A673 (cell line): Measurements from ENCODE around the gene C12orf43. TPM values are rescaled to one million over a fixed set of nuclear protein-coding genes. Genes with fewer than 3 reads are reported as not detected.

Source experiments
- BruUV-seq: library from RNA; stranded (reverse); fragments of 400-500 nt; replicated peaks from 2 replicates; lab custom pipeline; 2021; lab: Mats Ljungman, UMichigan
- CTCF ChIA-PET: fragments of 300-600 bp; sonication (Branson Sonifier 250); formaldehyde crosslinking; loops from one replicate; lab custom pipeline; 2022; ENCODE audit warnings: antibody characterized with exemption; lab: Charles Lee
- POLR2A ChIA-PET: fragments of 300-600 bp; sonication (Branson Sonifier 250); formaldehyde crosslinking; loops from one replicate; lab custom pipeline; 2022; ENCODE audit warnings: antibody characterized with exemption; ENCODE audit not compliant: low non-redundant PET; lab: Charles Lee
- DNase-seq: peaks from one replicate; pipeline ENCODE4 v3.0.0-alpha.2; 2015; ENCODE audit warnings: low spot score
- H3K27ac ChIP-seq: fragments of 200-600 bp; sonication (generic); 2 replicates; pipeline ENCODE4 v1.5.1; 2016; ENCODE audit warnings: mixed run types, low read depth, mild to moderate bottlenecking, mixed read lengths, antibody characterized with exemption, low read length; ENCODE audit not compliant: poor library complexity, severe bottlenecking
- H3K27me3 ChIP-seq: fragments of 200-600 bp; sonication (generic); replicated peaks from 2 replicates; pipeline ENCODE4 v1.6.1; 2017; ENCODE audit warnings: mixed run types, low read depth, mild to moderate bottlenecking, mixed read lengths, antibody characterized with exemption, low read length; ENCODE audit not compliant: insufficient read depth, poor library complexity
- H3K36me3 ChIP-seq: fragments of 200-600 bp; sonication (generic); 2 replicates; pipeline ENCODE4 v1.6.1; 2016; ENCODE audit warnings: mixed run types, mild to moderate bottlenecking, mixed read lengths, antibody characterized with exemption, low read length; ENCODE audit not compliant: insufficient read depth, poor library complexity, severe bottlenecking
- H3K4me1 ChIP-seq: fragments of 200-600 bp; sonication (generic); 2 replicates; pipeline ENCODE4 v1.6.1; 2017; ENCODE audit warnings: mixed run types, mild to moderate bottlenecking, mixed read lengths, antibody characterized with exemption, low read length; ENCODE audit not compliant: insufficient read depth, poor library complexity, severe bottlenecking
- H3K4me3 ChIP-seq: fragments of 200-600 bp; sonication (generic); 2 replicates; pipeline ENCODE4 v1.5.1; 2016; ENCODE audit warnings: low read depth, mixed run types, mild to moderate bottlenecking, mixed read lengths, low read length; ENCODE audit not compliant: poor library complexity, severe bottlenecking
- H3K9me3 ChIP-seq: fragments of 200-600 bp; sonication (generic); 2 replicates; pipeline ENCODE4 v1.6.1; 2016; ENCODE audit warnings: mixed run types, low read depth, mild to moderate bottlenecking, mixed read lengths, antibody characterized with exemption, low read length; ENCODE audit not compliant: poor library complexity, severe bottlenecking
- EZH2 ChIP-seq: fragments of 200-600 bp; sonication (generic); IDR thresholded peaks from 2 replicates; pipeline ENCODE4 v1.6.1; 2017; ENCODE audit warnings: borderline replicate concordance, low read depth, mild to moderate bottlenecking, mixed read lengths, antibody characterized with exemption, low read length; ENCODE audit not compliant: poor library complexity, severe bottlenecking
- intact Hi-C: fragments of 100-400 bp; cut with micrococcal nuclease; formaldehyde crosslinking; loops from one replicate; pipeline ENCODE4 v1.10.0; 2022; ENCODE audit not compliant: unreplicated experiment
- total RNA-seq: library from RNA; stranded (reverse); gene quantifications from 2 replicates; pipeline ENCODE4 v1.2.3, GENCODE V29; 2021
- TF ChIP-seq, protein P1 (sequence below): fragments of 300-800, 200-600 bp; sonication (generic); conservative IDR thresholded peaks from 2 replicates; pipeline ENCODE4 v1.5.1; 2017; ENCODE audit warnings: low read depth, mild to moderate bottlenecking, antibody characterized with exemption, low read length, moderate library complexity, mixed read lengths

C12orf43 gene
- total RNA-seq, 1 experiment from 2014 or later: 28.4 TPM

DNA sequence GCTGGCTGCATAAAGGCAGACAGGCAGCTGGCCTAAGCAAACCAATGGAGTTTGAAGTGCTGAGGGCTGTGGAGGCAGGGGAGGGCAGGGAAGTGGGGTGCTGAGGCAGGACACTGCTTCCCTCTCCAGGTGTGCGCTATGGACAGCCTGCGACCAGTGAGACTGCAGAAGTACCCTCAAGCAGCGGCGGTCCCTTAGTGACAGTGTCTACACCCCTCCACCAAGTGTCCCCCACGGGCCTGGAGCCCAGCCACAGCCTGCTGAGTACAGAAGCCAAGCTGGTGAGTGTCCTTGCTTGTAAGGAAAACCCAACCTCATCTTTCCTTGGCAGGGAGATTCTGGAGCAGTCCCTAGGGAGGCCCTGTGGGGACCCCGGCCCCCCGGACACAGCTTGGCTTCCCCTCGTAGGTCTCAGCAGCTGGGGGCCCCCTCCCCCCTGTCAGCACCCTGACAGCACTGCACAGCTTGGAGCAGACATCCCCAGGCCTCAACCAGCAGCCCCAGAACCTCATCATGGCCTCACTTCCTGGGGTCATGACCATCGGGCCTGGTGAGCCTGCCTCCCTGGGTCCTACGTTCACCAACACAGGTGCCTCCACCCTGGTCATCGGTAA, 20.0 kb downstream of the C12orf43 start:
- Histone ChIP-seq H3K9me3 (no peaks in the 10 kb centered on the region), H3K27me3 (no peaks in the 10 kb centered on the region), H3K27ac (no peak overlapping the region), H3K4me1 (no peaks in the 10 kb centered on the region), H3K4me3 (no peak overlapping the region), H3K36me3 (no peaks in the 10 kb centered on the region)
- intact Hi-C loops: no loop called here
- DNase-seq: no peak
- BruUV-seq: no TSS peak
- TF ChIP-seq EZH2: no peak
- TF ChIP-seq, protein P1, sequence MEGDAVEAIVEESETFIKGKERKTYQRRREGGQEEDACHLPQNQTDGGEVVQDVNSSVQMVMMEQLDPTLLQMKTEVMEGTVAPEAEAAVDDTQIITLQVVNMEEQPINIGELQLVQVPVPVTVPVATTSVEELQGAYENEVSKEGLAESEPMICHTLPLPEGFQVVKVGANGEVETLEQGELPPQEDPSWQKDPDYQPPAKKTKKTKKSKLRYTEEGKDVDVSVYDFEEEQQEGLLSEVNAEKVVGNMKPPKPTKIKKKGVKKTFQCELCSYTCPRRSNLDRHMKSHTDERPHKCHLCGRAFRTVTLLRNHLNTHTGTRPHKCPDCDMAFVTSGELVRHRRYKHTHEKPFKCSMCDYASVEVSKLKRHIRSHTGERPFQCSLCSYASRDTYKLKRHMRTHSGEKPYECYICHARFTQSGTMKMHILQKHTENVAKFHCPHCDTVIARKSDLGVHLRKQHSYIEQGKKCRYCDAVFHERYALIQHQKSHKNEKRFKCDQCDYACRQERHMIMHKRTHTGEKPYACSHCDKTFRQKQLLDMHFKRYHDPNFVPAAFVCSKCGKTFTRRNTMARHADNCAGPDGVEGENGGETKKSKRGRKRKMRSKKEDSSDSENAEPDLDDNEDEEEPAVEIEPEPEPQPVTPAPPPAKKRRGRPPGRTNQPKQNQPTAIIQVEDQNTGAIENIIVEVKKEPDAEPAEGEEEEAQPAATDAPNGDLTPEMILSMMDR: no peak
- ChIA-PET CTCF (no interaction called here), POLR2A (no interaction called here)

DNA sequence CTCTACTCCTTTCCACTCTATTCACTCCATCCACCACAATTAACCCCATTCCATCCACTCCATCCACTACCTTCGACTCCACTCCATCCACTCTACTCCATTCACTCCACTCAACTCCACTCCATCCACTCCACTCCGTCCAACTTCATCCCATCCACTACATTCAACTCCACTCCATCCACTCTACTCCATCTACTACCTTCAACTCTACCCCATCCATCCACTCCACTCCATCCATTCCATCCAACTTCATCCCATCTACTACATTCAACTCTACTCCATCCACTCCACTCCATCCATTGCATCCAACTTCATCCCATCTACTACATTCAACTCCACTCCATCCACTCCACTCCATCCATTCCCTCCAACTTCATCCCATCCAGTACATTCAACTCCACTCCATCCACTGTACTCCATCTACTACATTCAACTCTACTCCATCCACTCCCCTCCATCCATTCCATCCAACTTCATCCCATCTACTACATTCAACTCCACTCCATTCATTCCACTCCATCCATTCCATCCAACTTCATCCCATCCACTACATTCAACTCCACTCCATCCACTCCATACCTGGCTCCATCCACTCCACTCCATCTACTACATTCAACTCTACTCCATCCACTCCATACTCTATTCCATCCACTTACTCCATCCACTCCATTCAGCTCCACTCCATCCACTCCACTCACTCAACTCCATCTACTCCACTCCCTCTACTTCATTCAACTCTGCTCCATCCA, 21.5 kb downstream of the C12orf43 start:
- intact Hi-C loops: no loop called here
- Histone ChIP-seq H3K36me3 (no peaks in the 10 kb centered on the region), H3K4me3 (no peak overlapping the region), H3K27me3 (no peaks in the 10 kb centered on the region), H3K27ac (no peak overlapping the region), H3K4me1 (no peaks in the 10 kb centered on the region), H3K9me3 (no peaks in the 10 kb centered on the region)
- DNase-seq: no peak
- TF ChIP-seq, protein P1: no peak
- no peak for TF ChIP-seq EZH2
- POLR2A ChIA-PET: no interaction called here
- BruUV-seq: no TSS peak
- CTCF ChIA-PET: no interaction called here

DNA sequence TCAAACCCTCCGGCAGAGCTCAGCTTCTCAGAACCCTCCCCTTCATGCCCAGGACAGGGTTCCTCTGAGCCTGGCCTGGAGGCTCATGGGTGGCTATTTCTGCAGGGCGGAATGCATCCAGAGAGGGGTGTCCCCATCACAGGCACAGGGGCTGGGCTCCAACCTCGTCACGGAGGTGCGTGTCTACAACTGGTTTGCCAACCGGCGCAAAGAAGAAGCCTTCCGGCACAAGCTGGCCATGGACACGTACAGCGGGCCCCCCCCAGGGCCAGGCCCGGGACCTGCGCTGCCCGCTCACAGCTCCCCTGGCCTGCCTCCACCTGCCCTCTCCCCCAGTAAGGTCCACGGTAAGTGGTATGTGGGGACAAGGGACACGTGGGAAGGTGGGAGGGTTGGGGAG, 22.2 kb downstream of the C12orf43 start:
- TF ChIP-seq, protein P1: no peak
- TF ChIP-seq EZH2: no peak
- ChIA-PET CTCF (no interaction called here), POLR2A (no interaction called here)
- H3K36me3 ChIP-seq: no peaks in the 10 kb centered on the region
- H3K9me3 ChIP-seq: no peaks in the 10 kb centered on the region
- H3K4me1 ChIP-seq: no peaks in the 10 kb centered on the region
- BruUV-seq: no TSS peak
- H3K27me3 ChIP-seq: no peaks in the 10 kb centered on the region
- H3K27ac ChIP-seq: no peak overlapping the region
- no peak for DNase-seq
- intact Hi-C loops: no loop called here
- H3K4me3 ChIP-seq: no peak overlapping the region
